ENCODE data around the gene INAFM2. TPM values are rescaled to one million over a fixed set of nuclear protein-coding genes. Genes with fewer than 3 reads are reported as not detected.

Gene INAFM2
- 10.2 TPM for polyA plus RNA-seq (2013, experiment 1 of 2; ENCODE audit: insufficient read length)
- 10.0 TPM for polyA plus RNA-seq (2013, experiment 2 of 2; ENCODE audit: insufficient read length)

GRCh38 chr15:40323239-40323952 is at the start of gene INAFM2:
Gene INAFM2 (plus strand): TSS chr15:40323692. CDS start chr15:40324056, 364 bp downstream.
- DNase-seq, result peak; percentile 96

GRCh38 chr15:40274350-40275274 is 48.9 kb upstream of the INAFM2 start:
- peak; percentile 73 for DNase-seq

- DNase-seq, result no peak
Observed at GRCh38 chr15:40275523-40275922, 48.0 kb upstream of the INAFM2 start.

GRCh38 chr15:40275954-40276353 is 47.5 kb upstream of the INAFM2 start:
- DNase-seq, result no peak

GRCh38 chr15:40276927-40277326 is 46.6 kb upstream of the INAFM2 start:
- DNase-seq, result no peak

- DNase-seq, result no peak
Observed at GRCh38 chr15:40277471-40277870, 46.0 kb upstream of the INAFM2 start.

GRCh38 chr15:40278026-40278425 is 45.5 kb upstream of the INAFM2 start:
- DNase-seq, result no peak

GRCh38 chr15:40279437-40280141 is 43.9 kb upstream of the INAFM2 start:
- peak; percentile 32 for DNase-seq

GRCh38 chr15:40280260-40281056 is 43.0 kb upstream of the INAFM2 start:
- DNase-seq, result no peak

- DNase-seq, result no peak
Observed at GRCh38 chr15:40281057-40281800, 42.3 kb upstream of the INAFM2 start.

GRCh38 chr15:40281801-40282146 is 41.7 kb upstream of the INAFM2 start:
- DNase-seq, result no peak

- no peak for DNase-seq
Observed at GRCh38 chr15:40282147-40282868, 41.2 kb upstream of the INAFM2 start.

GRCh38 chr15:40282869-40283614 is 40.5 kb upstream of the INAFM2 start, which contains the start of gene ANKRD63:
Gene ANKRD63 (minus strand): TSS chr15:40283064. CDS start chr15:40282586, 478 bp downstream.
- DNase-seq, result no peak

- DNase-seq, result no peak
Observed at GRCh38 chr15:40283615-40284300, 39.7 kb upstream of the INAFM2 start.

GRCh38 chr15:40285151-40285550 is 38.3 kb upstream of the INAFM2 start:
- no peak for DNase-seq

- DNase-seq, result no peak
Observed at GRCh38 chr15:40285554-40286011, 37.9 kb upstream of the INAFM2 start.

- DNase-seq, result no peak
Observed at GRCh38 chr15:40286061-40286532, 37.4 kb upstream of the INAFM2 start.

- no peak for DNase-seq
Observed at GRCh38 chr15:40286794-40287193, 36.7 kb upstream of the INAFM2 start.

GRCh38 chr15:40287505-40287904 is 36.0 kb upstream of the INAFM2 start:
- no peak for DNase-seq
